ENCODE measurements around the gene TRMO. TPM values are rescaled to one million over a fixed set of nuclear protein-coding genes. Genes with fewer than 3 reads are reported as not detected.

The TRMO gene
- total and polyA plus RNA-seq, 12 donors: 4.4 to 12.8 (median 7.8) TPM

DNA sequence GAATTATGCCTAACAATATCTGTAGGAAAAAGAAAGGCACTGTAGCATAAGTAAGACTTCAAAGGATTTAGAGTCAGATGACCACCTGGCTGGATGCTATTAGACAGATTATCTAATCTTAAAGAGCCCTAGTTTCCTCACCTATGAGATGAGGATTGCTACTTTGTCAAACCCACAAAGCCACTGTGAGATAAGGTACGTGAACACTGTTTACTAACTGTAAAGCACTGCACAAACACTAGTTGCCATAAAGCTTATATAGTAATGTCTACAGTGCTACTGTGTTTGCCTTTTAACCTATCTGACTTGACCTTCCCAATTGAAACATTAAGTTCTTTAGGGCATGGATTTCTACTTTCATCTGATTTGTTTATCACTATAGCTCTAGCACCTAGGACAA, 10.3 kb downstream of the TRMO start:
- ATAC-seq: no peak
- Histone ChIP-seq H3K4me3 (no peak overlapping the region), H3K4me1 (peaks cover 0 to 24% (median 7%) of the 10 kb centered on the region in 9 donors), H3K27me3 (no peaks in the 10 kb centered on the region), H3K36me3 (peaks cover 0 to 91% (median 49%) of the 10 kb centered on the region in 9 donors), H3K27ac (no peak overlapping the region), H3K9me3 (no peaks in the 10 kb centered on the region)
- DNase-seq: no peak
- intact Hi-C loops (cut with DNase I): no loop called here
- 63 to 87% methylated on average over 1 of the region's 1 CpG for WGBS, 2 donors
- TF ChIP-seq, protein P1, sequence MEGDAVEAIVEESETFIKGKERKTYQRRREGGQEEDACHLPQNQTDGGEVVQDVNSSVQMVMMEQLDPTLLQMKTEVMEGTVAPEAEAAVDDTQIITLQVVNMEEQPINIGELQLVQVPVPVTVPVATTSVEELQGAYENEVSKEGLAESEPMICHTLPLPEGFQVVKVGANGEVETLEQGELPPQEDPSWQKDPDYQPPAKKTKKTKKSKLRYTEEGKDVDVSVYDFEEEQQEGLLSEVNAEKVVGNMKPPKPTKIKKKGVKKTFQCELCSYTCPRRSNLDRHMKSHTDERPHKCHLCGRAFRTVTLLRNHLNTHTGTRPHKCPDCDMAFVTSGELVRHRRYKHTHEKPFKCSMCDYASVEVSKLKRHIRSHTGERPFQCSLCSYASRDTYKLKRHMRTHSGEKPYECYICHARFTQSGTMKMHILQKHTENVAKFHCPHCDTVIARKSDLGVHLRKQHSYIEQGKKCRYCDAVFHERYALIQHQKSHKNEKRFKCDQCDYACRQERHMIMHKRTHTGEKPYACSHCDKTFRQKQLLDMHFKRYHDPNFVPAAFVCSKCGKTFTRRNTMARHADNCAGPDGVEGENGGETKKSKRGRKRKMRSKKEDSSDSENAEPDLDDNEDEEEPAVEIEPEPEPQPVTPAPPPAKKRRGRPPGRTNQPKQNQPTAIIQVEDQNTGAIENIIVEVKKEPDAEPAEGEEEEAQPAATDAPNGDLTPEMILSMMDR (IDR thresholded peaks at IDR 0.05): no peak

DNA sequence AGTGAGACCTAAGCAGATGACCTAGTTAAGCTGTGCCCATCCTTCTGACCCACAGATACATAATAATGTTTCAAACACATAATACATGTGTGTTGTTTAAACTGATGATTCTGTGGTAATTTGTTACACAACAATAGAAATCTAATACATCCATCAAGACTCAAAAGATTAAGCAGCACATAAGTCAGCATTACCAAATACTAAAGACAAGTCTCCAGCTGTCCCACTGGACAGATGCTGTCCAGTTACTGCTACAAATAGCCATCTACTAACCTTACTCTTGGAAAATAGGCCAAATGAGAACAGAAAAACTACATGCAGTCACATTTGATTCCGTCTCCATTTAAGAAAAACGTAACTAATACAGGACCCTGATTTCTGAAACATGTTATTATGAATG, 10.8 kb downstream of the TRMO start:
- Histone ChIP-seq H3K4me1 (peaks cover 0 to 29% (median 8%) of the 10 kb centered on the region in 9 donors), H3K9me3 (no peaks in the 10 kb centered on the region), H3K36me3 (peaks cover 0 to 91% (median 49%) of the 10 kb centered on the region in 9 donors), H3K27ac (no peak overlapping the region), H3K4me3 (no peak overlapping the region), H3K27me3 (no peaks in the 10 kb centered on the region)
- WGBS, 2 donors: 94 to 97% methylated on average over 2 of the region's 2 CpGs
- ATAC-seq (no peak), DNase-seq (no peak)
- TF ChIP-seq, protein P1 (IDR thresholded peaks at IDR 0.05): no peak
- intact Hi-C loops (cut with DNase I): no loop called here

DNA sequence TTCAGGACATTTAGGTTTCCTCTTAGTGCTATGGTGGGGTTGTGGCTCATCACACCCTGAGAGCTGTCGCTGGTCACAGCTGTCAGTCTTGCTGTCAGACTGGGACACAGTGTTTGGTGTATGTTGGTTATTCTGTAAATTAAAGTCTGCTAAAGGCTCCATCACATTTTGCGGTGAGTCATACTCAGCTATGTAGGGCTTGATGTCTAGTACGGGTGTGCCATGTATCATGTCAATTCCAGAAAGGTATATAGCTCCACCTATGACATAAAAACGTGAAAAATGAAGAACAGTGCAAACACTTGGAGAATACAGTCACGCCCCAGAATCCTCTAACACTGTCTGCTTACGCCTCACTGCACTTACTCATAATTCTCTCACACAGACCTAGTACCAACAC, 11.9 kb downstream of the TRMO start:
- peaks cover 0 to 40% (median 14%) of the 10 kb centered on the region in 9 donors for H3K4me1 ChIP-seq
- intact Hi-C loops (cut with DNase I): no loop called here
- WGBS, 2 donors: 91 to 92% methylated on average over 6 of the region's 6 CpGs
- no peak overlapping the region for H3K4me3 ChIP-seq
- DNase-seq: no peak
- TF ChIP-seq, protein P1 (IDR thresholded peaks at IDR 0.05): no peak
- peaks cover 0 to 84% (median 43%) of the 10 kb centered on the region in 9 donors for H3K36me3 ChIP-seq
- no peak for ATAC-seq
- no peaks in the 10 kb centered on the region for H3K9me3 ChIP-seq
- peak overlapping the region in 1 of 10 donors; percentile 89 for H3K27ac ChIP-seq
- H3K27me3 ChIP-seq: no peaks in the 10 kb centered on the region

DNA sequence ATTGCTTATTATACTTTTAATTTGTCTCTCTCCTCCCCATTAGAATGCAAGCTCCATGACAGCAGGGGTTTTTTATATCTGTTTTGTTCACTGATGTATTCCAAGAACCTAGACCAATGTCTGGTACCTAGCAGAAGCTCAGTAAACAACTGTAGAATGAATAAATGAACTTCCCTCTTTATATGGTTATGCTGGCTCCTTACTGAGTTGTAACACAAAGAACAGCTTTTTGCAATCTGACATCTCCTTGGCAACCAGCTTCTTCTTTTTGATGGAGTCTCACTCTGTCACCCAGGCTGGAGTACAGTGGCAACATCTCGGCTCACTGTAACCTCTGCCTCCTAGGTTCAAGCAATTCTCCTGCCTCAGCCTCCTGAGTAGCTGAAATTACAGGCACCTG, 13.6 kb downstream of the TRMO start:
- Histone ChIP-seq H3K4me1 (peaks cover 0 to 52% (median 14%) of the 10 kb centered on the region in 9 donors), H3K9me3 (no peaks in the 10 kb centered on the region), H3K27me3 (no peaks in the 10 kb centered on the region), H3K27ac (peak overlapping the region in 2 of 10 donors; percentile 9 to 89), H3K36me3 (peaks cover 0 to 83% (median 47%) of the 10 kb centered on the region in 9 donors), H3K4me3 (no peak overlapping the region)
- intact Hi-C loops (cut with DNase I): no loop called here
- TF ChIP-seq, protein P1 (IDR thresholded peaks at IDR 0.05): no peak
- DNase-seq (no peak), ATAC-seq (peak in 1 of 8 donors; percentile 17)
- WGBS, 2 donors: 84 to 97% methylated on average over 1 of the region's 1 CpG

Data from heart right ventricle (tissue), 16 donors.